HEK293 (cell line): ENCODE results near the gene CHEK2.
"Not testable (repeated sequence)": the region's sequence is repeated elsewhere in the genome, so short reads cannot be mapped to it uniquely, and the experiment has no call there.

Source experiments
- AEBP2 ChIP-seq: fragments of 450-650 bp; formaldehyde crosslinking; IDR thresholded peaks from 2 replicates; pipeline ENCODE4 v1.5.1; 2016; ENCODE audit warnings: missing biosample characterization, missing genetic modification characterization, borderline replicate concordance
- CTCF ChIP-seq: fragments of 450-650 bp; formaldehyde crosslinking; IDR thresholded peaks from 2 replicates; pipeline ENCODE4 v1.5.1; 2016; ENCODE audit warnings: missing biosample characterization, missing genetic modification characterization
- ZBTB20 ChIP-seq: fragments of 450-650 bp; formaldehyde crosslinking; IDR thresholded peaks from 2 replicates; pipeline ENCODE4 v1.5.1; 2016; ENCODE audit warnings: missing biosample characterization, missing genetic modification characterization
- ZNF223 ChIP-seq: fragments of 450-650 bp; formaldehyde crosslinking; IDR thresholded peaks from 2 replicates; pipeline ENCODE4 v1.5.1; 2016; ENCODE audit warnings: missing biosample characterization, missing genetic modification characterization
- ZNF239 ChIP-seq: fragments of 450-650 bp; formaldehyde crosslinking; IDR thresholded peaks from 2 replicates; pipeline ENCODE4 v1.5.1; 2016; ENCODE audit warnings: missing biosample characterization, missing genetic modification characterization
- ZNF274 ChIP-seq, 2 experiments: fragments of 200-500 bp in 1 of 2; fragments of 450-650 bp in 1 of 2; sonication (Bioruptor generic) in 1 of 2; formaldehyde crosslinking in 1 of 2; IDR thresholded peaks; 2 replicates each; pipeline versions ENCODE4 v1.5.1 to v1.6.1; 2014 to 2016; ENCODE audit warnings: borderline replicate concordance in 1 of 2, inconsistent platforms in 1 of 2, low read length in 1 of 2, missing biosample characterization in 1 of 2, missing genetic modification characterization in 1 of 2
- ZNF530 ChIP-seq: fragments of 450-650 bp; formaldehyde crosslinking; IDR thresholded peaks from 2 replicates; pipeline ENCODE4 v1.5.1; 2016; ENCODE audit warnings: low read depth, missing biosample characterization, missing genetic modification characterization
- ZNF639 ChIP-seq: fragments of 450-650 bp; formaldehyde crosslinking; IDR thresholded peaks from 2 replicates; pipeline ENCODE4 v1.5.1; 2016; ENCODE audit warnings: missing biosample characterization, missing genetic modification characterization
- ZNF747 ChIP-seq: fragments of 450-650 bp; formaldehyde crosslinking; IDR thresholded peaks from 2 replicates; pipeline ENCODE4 v1.5.1; 2016; ENCODE audit warnings: missing biosample characterization, missing genetic modification characterization
- ZNF776 ChIP-seq: fragments of 450-650 bp; formaldehyde crosslinking; IDR thresholded peaks from 2 replicates; pipeline ENCODE4 v1.5.0; 2017; ENCODE audit warnings: missing biosample characterization, missing genetic modification characterization, borderline replicate concordance
- ZSCAN16 ChIP-seq: fragments of 450-650 bp; formaldehyde crosslinking; IDR thresholded peaks from 2 replicates; pipeline ENCODE4 v1.5.1; 2016; ENCODE audit warnings: missing biosample characterization, missing genetic modification characterization
- ZSCAN5A ChIP-seq: fragments of 450-650 bp; formaldehyde crosslinking; IDR thresholded peaks from 2 replicates; pipeline ENCODE4 v1.5.1; 2016; ENCODE audit warnings: missing biosample characterization, missing genetic modification characterization
- TF ChIP-seq, protein P1 (sequence below): fragments of 450-650 bp; formaldehyde crosslinking; optimal IDR thresholded peaks from 2 replicates; pipeline ENCODE3; 2016; ENCODE audit warnings: missing biosample characterization, mild to moderate bottlenecking, missing genetic modification characterization
- TF ChIP-seq, protein P2 (sequence below): fragments of 450-650 bp; formaldehyde crosslinking; IDR thresholded peaks from 2 replicates; pipeline ENCODE4 v1.5.1; 2016; ENCODE audit warnings: missing biosample characterization, missing genetic modification characterization, borderline replicate concordance

- not testable (repeated sequence) for TF ChIP-seq ZNF530 (tag by site-specific recombination); CTCF (tag by site-specific recombination); ZNF274 (IDR thresholded peaks at IDR 0.05; ENCODE audit: low read length); ZNF274 (tag by site-specific recombination; IDR thresholded peaks at IDR 0.05; ENCODE audit: borderline replicate concordance); ZSCAN5A; ZNF239 (tag by site-specific recombination); AEBP2 (tag by site-specific recombination); ZNF776 (tag by site-specific recombination); ZNF223 (tag by site-specific recombination); ZSCAN16 (tag by site-specific recombination); ZBTB20 (tag by site-specific recombination); ZNF747 (tag by site-specific recombination); ZNF639 (tag by site-specific recombination)
- TF ChIP-seq, protein P1, sequence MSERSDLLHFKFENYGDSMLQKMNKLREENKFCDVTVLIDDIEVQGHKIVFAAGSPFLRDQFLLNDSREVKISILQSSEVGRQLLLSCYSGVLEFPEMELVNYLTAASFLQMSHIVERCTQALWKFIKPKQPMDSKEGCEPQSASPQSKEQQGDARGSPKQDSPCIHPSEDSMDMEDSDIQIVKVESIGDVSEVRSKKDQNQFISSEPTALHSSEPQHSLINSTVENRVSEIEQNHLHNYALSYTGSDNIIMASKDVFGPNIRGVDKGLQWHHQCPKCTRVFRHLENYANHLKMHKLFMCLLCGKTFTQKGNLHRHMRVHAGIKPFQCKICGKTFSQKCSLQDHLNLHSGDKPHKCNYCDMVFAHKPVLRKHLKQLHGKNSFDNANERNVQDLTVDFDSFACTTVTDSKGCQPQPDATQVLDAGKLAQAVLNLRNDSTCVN (tag by site-specific recombination), result not testable (repeated sequence)
- TF ChIP-seq, protein P2, sequence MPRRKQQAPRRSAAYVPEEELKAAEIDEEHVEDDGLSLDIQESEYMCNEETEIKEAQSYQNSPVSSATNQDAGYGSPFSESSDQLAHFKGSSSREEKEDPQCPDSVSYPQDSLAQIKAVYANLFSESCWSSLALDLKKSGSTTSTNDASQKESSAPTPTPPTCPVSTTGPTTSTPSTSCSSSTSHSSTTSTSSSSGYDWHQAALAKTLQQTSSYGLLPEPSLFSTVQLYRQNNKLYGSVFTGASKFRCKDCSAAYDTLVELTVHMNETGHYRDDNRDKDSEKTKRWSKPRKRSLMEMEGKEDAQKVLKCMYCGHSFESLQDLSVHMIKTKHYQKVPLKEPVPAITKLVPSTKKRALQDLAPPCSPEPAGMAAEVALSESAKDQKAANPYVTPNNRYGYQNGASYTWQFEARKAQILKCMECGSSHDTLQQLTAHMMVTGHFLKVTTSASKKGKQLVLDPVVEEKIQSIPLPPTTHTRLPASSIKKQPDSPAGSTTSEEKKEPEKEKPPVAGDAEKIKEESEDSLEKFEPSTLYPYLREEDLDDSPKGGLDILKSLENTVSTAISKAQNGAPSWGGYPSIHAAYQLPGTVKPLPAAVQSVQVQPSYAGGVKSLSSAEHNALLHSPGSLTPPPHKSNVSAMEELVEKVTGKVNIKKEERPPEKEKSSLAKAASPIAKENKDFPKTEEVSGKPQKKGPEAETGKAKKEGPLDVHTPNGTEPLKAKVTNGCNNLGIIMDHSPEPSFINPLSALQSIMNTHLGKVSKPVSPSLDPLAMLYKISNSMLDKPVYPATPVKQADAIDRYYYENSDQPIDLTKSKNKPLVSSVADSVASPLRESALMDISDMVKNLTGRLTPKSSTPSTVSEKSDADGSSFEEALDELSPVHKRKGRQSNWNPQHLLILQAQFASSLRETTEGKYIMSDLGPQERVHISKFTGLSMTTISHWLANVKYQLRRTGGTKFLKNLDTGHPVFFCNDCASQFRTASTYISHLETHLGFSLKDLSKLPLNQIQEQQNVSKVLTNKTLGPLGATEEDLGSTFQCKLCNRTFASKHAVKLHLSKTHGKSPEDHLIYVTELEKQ (tag by site-specific recombination), result not testable (repeated sequence)
These were observed 63.5 kb downstream of the CHEK2 start for GRCh38 chr22:28678170-28678569.
